AG09319 (cell line): ENCODE measurements around the gene UGGT1.

Experiments used
- DNase-seq: peaks from one replicate; pipeline ENCODE4 v3.0.0-alpha.2; 2010; ENCODE audit warnings: low read depth; ENCODE audit errors: extremely low read depth
- CTCF ChIP-seq: IDR thresholded peaks from 2 replicates; pipeline ENCODE4 v1.5.1; 2011; ENCODE audit warnings: low read depth, mild to moderate bottlenecking, inconsistent platforms, low read length, moderate library complexity

Gene UGGT1

GRCh38 chr2:128090575-128090944 lies 440 bp upstream of the UGGT1 start:
- no peak for TF ChIP-seq CTCF
- no peak for DNase-seq

GRCh38 chr2:128091726-128092080 lies 703 bp downstream of the UGGT1 start:
- TF ChIP-seq CTCF = no peak
- DNase-seq = no peak

- TF ChIP-seq CTCF = no peak
Observed at GRCh38 chr2:128092656-128093055, 1.7 kb downstream of the UGGT1 start.

GRCh38 chr2:128093762-128094161 lies 2.8 kb downstream of the UGGT1 start:
- no peak for DNase-seq
- no peak for TF ChIP-seq CTCF

More at GRCh38 chr2:128092656-128093055, 1.7 kb downstream of the UGGT1 start:
- no peak for DNase-seq

GRCh38 chr2:128095201-128095600 lies 4.2 kb downstream of the UGGT1 start:
- TF ChIP-seq CTCF = no peak

GRCh38 chr2:128103407-128103806 lies 12.4 kb downstream of the UGGT1 start:
- DNase-seq = no peak
- TF ChIP-seq CTCF = no peak

More at GRCh38 chr2:128095201-128095600, 4.2 kb downstream of the UGGT1 start:
- DNase-seq = no peak

GRCh38 chr2:128105072-128105471 lies 14.1 kb downstream of the UGGT1 start:
- DNase-seq = no peak
- no peak for TF ChIP-seq CTCF
